CD4-positive, alpha-beta memory T cell (primary cell): Measurements from ENCODE around the gene FBN2. TPM values are rescaled to one million over a fixed set of nuclear protein-coding genes. Genes with fewer than 3 reads are reported as not detected.

Experiments
- CTCF ChIA-PET: fragments of 350-600 bp; sonication (Branson Sonifier 250); formaldehyde crosslinking; loops from one replicate; lab custom pipeline; 2021; ENCODE audit warnings: inconsistent platforms; ENCODE audit not compliant: partially characterized antibody; lab: Charles Lee
- POLR2A ChIA-PET: fragments of 350-600 bp; sonication (Branson Sonifier 250); formaldehyde crosslinking; loops from one replicate; lab custom pipeline; 2021; ENCODE audit not compliant: partially characterized antibody; lab: Charles Lee
- DNase-seq, 5 donors: peaks; one replicate each; pipeline versions ENCODE4 v3.0.0 to v3.0.0-alpha.2; 2020 to 2022; ENCODE audit warnings: mixed read lengths in 1 of 5
- H3K27ac ChIP-seq: one replicate; pipeline ENCODE4 v1.7.0; 2013; ENCODE audit warnings: low read depth, low read length
- H3K27me3 ChIP-seq: 2 replicates; pipeline ENCODE4 v1.7.0; 2013; ENCODE audit warnings: mild to moderate bottlenecking, low read length, moderate library complexity; ENCODE audit not compliant: insufficient read depth
- H3K36me3 ChIP-seq: 2 replicates; pipeline ENCODE4 v1.7.0; 2013; ENCODE audit warnings: mild to moderate bottlenecking, low read length, moderate library complexity; ENCODE audit not compliant: insufficient read depth
- H3K4me1 ChIP-seq: 2 replicates; pipeline ENCODE4 v1.7.0; 2013; ENCODE audit warnings: mild to moderate bottlenecking, low read length, moderate library complexity; ENCODE audit not compliant: insufficient read depth
- H3K4me3 ChIP-seq, 2 donors: one replicate each; pipeline ENCODE4 v1.7.0; 2013; ENCODE audit warnings: low read length in 2 of 2, mild to moderate bottlenecking in 1 of 2
- H3K9me3 ChIP-seq, 2 donors: one replicate each; pipeline ENCODE4 v1.7.0; 2013; ENCODE audit warnings: low read length in 2 of 2, control low read depth in 1 of 2; ENCODE audit not compliant: control insufficient read depth in 1 of 2
- H3K27ac Mint-ChIP-seq, 7 donors: one replicate each; pipeline ENCODE4 v1.8.0; 2020 to 2021; ENCODE audit warnings: mixed read lengths in 7 of 7, mild to moderate bottlenecking in 6 of 7, inconsistent platforms in 3 of 7, moderate library complexity in 3 of 7
- H3K27me3 Mint-ChIP-seq, 2 donors: one replicate each; pipeline ENCODE4 v1.8.0; 2020 to 2021; ENCODE audit warnings: mixed read lengths in 2 of 2
- H3K36me3 Mint-ChIP-seq, 2 donors: one replicate each; pipeline ENCODE4 v1.8.0; 2020 to 2021; ENCODE audit warnings: mixed read lengths in 2 of 2, inconsistent platforms in 1 of 2, mild to moderate bottlenecking in 1 of 2
- H3K4me1 Mint-ChIP-seq, 4 donors: one replicate each; pipeline ENCODE4 v1.8.0; 2020 to 2021; ENCODE audit warnings: mixed read lengths in 4 of 4, mild to moderate bottlenecking in 1 of 4
- H3K4me3 Mint-ChIP-seq, 8 donors: one replicate each; pipeline ENCODE4 v1.8.0; 2020 to 2021; ENCODE audit warnings: mixed read lengths in 8 of 8, mild to moderate bottlenecking in 7 of 8, moderate library complexity in 6 of 8, inconsistent platforms in 3 of 8
- H3K9me3 Mint-ChIP-seq, 8 donors: one replicate each; pipeline ENCODE4 v1.8.0; 2020 to 2021; ENCODE audit warnings: mixed read lengths in 8 of 8, mild to moderate bottlenecking in 5 of 8, inconsistent platforms in 3 of 8, moderate library complexity in 1 of 8
- intact Hi-C: fragments of 100-400 bp; cut with micrococcal nuclease; formaldehyde crosslinking; loops from one replicate; pipeline ENCODE4 v1.15.1; 2023
- polyA plus RNA-seq, 2 donors: library from polyadenylated mRNA; unstranded; fragments of 300-500 nt; fragmentation: Illumina TruSeq; gene quantifications; one replicate each; pipeline ENCODE4 v1.2.3, GENCODE V29; 2021
- total RNA-seq, 2 experiments: library from RNA; stranded (reverse); gene quantifications; one replicate each; pipeline ENCODE4 v1.2.3, GENCODE V29; 2021

The FBN2 gene
- total and polyA plus RNA-seq, 4 experiments from 2014 or later, result 0.15 to 0.30 TPM; not detected in 2

DNA sequence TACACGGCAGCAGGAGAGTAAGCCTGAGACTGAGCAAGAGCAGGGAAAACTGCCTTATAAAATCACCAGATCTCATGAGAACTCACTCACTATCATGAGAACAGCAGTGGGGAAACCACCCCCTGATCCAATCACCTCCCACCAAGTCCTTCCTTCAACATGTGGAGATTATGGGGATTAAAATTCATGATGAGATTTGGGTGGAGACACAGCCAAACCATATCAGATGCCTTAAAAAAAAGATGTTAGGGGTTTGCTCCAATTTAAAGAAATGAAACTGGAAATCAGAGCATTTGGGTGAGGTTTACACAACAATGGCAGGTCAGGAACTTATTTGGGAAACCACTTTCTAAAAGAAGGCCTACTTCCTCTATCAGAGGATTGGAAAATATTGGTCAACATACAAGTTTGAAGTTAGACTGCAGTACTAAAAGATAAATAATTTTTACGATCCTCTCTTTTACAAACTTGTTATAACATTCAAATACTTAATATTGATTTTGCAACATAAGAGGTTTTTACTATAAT is 105.1 kb downstream of the FBN2 start:
- H3K27ac ChIP-seq, result no peak overlapping the region
- H3K27me3 Mint-ChIP-seq, result no peaks in the 10 kb centered on the region
- no peaks in the 10 kb centered on the region for H3K36me3 ChIP-seq
- no peak overlapping the region for H3K4me3 Mint-ChIP-seq
- POLR2A ChIA-PET, result no interaction called here
- no peak overlapping the region for H3K27ac Mint-ChIP-seq
- H3K4me1 ChIP-seq, result no peaks in the 10 kb centered on the region
- H3K9me3 Mint-ChIP-seq, result no peaks in the 10 kb centered on the region
- H3K36me3 Mint-ChIP-seq, result no peaks in the 10 kb centered on the region
- H3K9me3 ChIP-seq, result no peaks in the 10 kb centered on the region
- H3K27me3 ChIP-seq, result no peaks in the 10 kb centered on the region
- H3K4me3 ChIP-seq, result no peak overlapping the region
- intact Hi-C loops, result no loop called here
- DNase-seq, result no peak
- CTCF ChIA-PET, result no interaction called here
- no peaks in the 10 kb centered on the region for H3K4me1 Mint-ChIP-seq

DNA sequence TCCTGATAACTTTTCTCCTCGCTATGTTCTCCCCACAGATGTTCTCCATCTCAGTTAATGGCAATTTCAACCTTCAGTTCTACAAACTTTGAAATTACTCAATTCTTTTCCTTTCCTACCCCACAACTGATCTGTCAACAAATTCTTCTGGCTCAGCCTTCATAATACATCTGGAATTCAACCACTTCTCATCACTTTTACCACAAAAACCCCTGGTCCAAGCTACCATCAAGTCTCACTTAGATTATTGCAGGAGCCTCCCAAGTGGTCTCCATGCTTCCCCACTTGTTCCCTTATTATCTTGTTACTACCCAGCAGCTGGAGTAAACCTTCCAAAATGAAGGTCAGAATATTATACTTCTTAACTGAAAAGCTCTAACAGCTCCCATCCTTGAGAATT is 110.1 kb downstream of the FBN2 start:
- no peak overlapping the region for H3K4me3 ChIP-seq
- POLR2A ChIA-PET, result no interaction called here
- H3K27me3 Mint-ChIP-seq, result no peaks in the 10 kb centered on the region
- no peak overlapping the region for H3K27ac ChIP-seq
- H3K36me3 Mint-ChIP-seq, result no peaks in the 10 kb centered on the region
- H3K4me1 ChIP-seq, result no peaks in the 10 kb centered on the region
- no peaks in the 10 kb centered on the region for H3K4me1 Mint-ChIP-seq
- intact Hi-C loops, result no loop called here
- no peaks in the 10 kb centered on the region for H3K27me3 ChIP-seq
- DNase-seq, result no peak
- H3K9me3 Mint-ChIP-seq, result peaks cover 0 to 2% (median 0%) of the 10 kb centered on the region in 8 donors
- no peak overlapping the region for H3K4me3 Mint-ChIP-seq
- CTCF ChIA-PET, result no interaction called here
- H3K9me3 ChIP-seq, result no peaks in the 10 kb centered on the region
- H3K27ac Mint-ChIP-seq, result no peak overlapping the region
- no peaks in the 10 kb centered on the region for H3K36me3 ChIP-seq

DNA sequence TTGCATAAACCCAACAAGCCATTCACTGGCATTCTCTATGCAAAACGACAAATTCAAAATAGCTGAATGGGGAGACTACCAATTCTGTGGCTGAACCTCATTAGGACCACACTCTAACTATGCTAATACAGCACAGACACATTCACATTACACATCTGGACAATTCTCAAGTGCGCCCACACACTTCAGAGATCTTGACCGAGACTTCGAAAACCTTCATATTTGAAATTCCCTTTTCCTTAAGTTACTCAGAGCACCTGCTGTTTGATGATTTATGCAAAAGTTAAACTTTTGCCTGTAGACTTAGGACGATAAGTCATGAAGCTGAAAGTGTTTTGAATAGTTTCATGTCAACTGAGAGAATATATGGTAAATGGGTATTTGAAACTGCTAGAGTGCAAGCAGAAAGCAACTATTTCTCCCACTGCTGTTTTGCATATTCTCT is 111.9 kb downstream of the FBN2 start:
- Mint-ChIP-seq H3K9me3 (peaks cover 0 to 2% (median 0%) of the 10 kb centered on the region in 8 donors), H3K4me1 (no peaks in the 10 kb centered on the region), H3K27ac (no peak overlapping the region), H3K4me3 (no peak overlapping the region), H3K36me3 (no peaks in the 10 kb centered on the region), H3K27me3 (no peaks in the 10 kb centered on the region)
- intact Hi-C loops, result no loop called here
- ChIA-PET CTCF (no interaction called here), POLR2A (no interaction called here)
- no peak for DNase-seq
- no peak overlapping the region for H3K4me3 ChIP-seq
- no peak overlapping the region for H3K27ac ChIP-seq
- H3K27me3 ChIP-seq, result no peaks in the 10 kb centered on the region
- H3K9me3 ChIP-seq, result no peaks in the 10 kb centered on the region
- no peaks in the 10 kb centered on the region for H3K36me3 ChIP-seq
- H3K4me1 ChIP-seq, result no peaks in the 10 kb centered on the region

DNA sequence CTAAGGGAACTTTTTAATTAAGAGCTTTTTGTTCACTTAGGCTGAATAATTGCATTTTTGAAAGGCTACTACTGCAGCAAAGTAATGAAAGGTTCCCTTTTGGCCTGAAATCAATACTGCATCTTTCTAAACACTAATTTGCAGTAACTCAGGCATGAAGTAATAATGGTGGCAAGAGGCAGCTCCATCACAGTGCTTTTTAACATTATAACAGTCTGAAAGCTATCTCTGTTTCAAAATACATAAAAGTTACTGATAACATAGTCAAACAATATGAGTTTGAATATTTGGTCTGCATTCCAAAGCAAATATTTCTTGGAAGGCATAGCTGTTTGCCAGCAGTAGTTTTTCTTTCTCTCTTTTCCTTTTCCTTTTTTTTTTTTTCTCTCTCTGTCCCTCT is 113.4 kb downstream of the FBN2 start:
- H3K4me1 ChIP-seq, result no peaks in the 10 kb centered on the region
- H3K27me3 ChIP-seq, result no peaks in the 10 kb centered on the region
- Mint-ChIP-seq H3K4me1 (no peaks in the 10 kb centered on the region), H3K27me3 (no peaks in the 10 kb centered on the region), H3K9me3 (peaks cover 0 to 2% (median 0%) of the 10 kb centered on the region in 8 donors), H3K27ac (no peak overlapping the region), H3K36me3 (no peaks in the 10 kb centered on the region), H3K4me3 (no peak overlapping the region)
- no peak for DNase-seq
- no peaks in the 10 kb centered on the region for H3K36me3 ChIP-seq
- intact Hi-C loops, result no loop called here
- H3K27ac ChIP-seq, result no peak overlapping the region
- no peak overlapping the region for H3K4me3 ChIP-seq
- no peaks in the 10 kb centered on the region for H3K9me3 ChIP-seq
- CTCF ChIA-PET, result no interaction called here
- POLR2A ChIA-PET, result no interaction called here

DNA sequence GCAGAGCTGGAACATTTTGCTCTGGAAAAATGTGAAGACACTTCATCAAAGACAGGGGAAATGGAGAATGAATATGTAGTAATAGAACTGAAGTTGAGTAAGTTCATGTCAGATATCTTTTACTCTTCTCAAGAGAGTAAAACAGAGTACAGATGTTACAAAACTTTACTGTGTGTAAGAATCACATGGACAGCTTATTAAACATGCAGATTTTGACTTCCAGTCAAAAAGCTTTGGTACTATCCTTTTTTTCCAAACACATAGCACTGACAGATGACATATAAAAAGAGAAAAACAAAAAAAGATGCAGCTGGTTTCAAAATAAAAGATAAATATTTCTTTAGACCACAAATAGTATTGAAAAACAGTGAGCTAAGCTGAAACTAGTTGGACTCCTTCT is 115.4 kb downstream of the FBN2 start:
- no peaks in the 10 kb centered on the region for H3K4me1 ChIP-seq
- Mint-ChIP-seq H3K27ac (no peak overlapping the region), H3K27me3 (no peaks in the 10 kb centered on the region), H3K4me3 (no peak overlapping the region), H3K4me1 (no peaks in the 10 kb centered on the region), H3K9me3 (peaks cover 0 to 4% (median 2%) of the 10 kb centered on the region in 8 donors), H3K36me3 (no peaks in the 10 kb centered on the region)
- intact Hi-C loops, result no loop called here
- CTCF ChIA-PET, result no interaction called here
- H3K36me3 ChIP-seq, result no peaks in the 10 kb centered on the region
- H3K27ac ChIP-seq, result no peak overlapping the region
- DNase-seq, result no peak
- POLR2A ChIA-PET, result no interaction called here
- no peaks in the 10 kb centered on the region for H3K9me3 ChIP-seq
- H3K27me3 ChIP-seq, result no peaks in the 10 kb centered on the region
- no peak overlapping the region for H3K4me3 ChIP-seq

DNA sequence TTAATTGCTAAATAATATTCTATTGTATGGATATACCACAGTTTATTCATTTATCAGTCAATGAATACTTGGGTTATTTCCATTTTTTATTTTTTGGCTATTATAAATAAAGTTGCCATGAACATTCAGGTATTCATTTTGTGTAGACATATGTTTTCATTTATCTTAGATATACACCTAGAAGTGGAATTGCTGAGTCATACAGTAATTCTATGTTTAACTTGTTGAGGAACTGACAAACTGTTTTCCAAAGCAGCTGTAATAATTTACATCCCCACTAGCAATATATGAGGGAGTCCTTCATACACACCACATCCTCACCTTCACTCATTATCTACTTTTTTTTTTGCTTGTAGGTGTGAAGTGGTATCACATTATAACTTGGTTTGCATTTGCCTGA is 123.6 kb downstream of the FBN2 start:
- ChIA-PET POLR2A (no interaction called here), CTCF (no interaction called here)
- Histone ChIP-seq H3K36me3 (no peaks in the 10 kb centered on the region), H3K4me3 (no peak overlapping the region), H3K27me3 (no peaks in the 10 kb centered on the region), H3K4me1 (no peaks in the 10 kb centered on the region), H3K9me3 (no peaks in the 10 kb centered on the region), H3K27ac (no peak overlapping the region)
- no peaks in the 10 kb centered on the region for H3K4me1 Mint-ChIP-seq
- no peak overlapping the region for H3K27ac Mint-ChIP-seq
- DNase-seq, result no peak
- H3K9me3 Mint-ChIP-seq, result peaks cover 0 to 21% (median 6%) of the 10 kb centered on the region in 8 donors
- H3K36me3 Mint-ChIP-seq, result no peaks in the 10 kb centered on the region
- intact Hi-C loops, result no loop called here
- H3K4me3 Mint-ChIP-seq, result no peak overlapping the region
- no peaks in the 10 kb centered on the region for H3K27me3 Mint-ChIP-seq

DNA sequence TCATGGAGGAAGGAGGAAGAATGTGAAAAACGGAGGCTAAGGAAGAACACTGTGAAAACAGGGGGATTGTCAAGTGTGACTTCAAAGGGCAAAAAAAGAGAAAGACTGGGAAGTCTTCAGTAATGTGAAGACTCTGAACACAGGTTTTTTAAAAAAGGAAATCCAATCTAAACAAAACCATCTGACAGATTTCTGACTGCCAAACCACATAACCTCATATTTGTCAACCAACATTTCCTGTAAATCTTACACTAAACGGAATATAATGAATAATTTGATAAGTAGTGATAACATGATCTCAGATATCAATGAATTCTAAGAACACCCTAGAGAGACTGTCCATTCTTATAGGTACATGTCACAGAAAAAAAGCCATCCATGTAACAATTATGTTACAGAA is 124.7 kb downstream of the FBN2 start:
- peaks cover 0 to 21% (median 5%) of the 10 kb centered on the region in 8 donors for H3K9me3 Mint-ChIP-seq
- H3K4me1 Mint-ChIP-seq, result no peaks in the 10 kb centered on the region
- no peak overlapping the region for H3K27ac Mint-ChIP-seq
- ChIA-PET CTCF (no interaction called here), POLR2A (no interaction called here)
- Histone ChIP-seq H3K27ac (no peak overlapping the region), H3K9me3 (no peaks in the 10 kb centered on the region), H3K4me3 (no peak overlapping the region), H3K27me3 (no peaks in the 10 kb centered on the region), H3K36me3 (no peaks in the 10 kb centered on the region), H3K4me1 (no peaks in the 10 kb centered on the region)
- no peak overlapping the region for H3K4me3 Mint-ChIP-seq
- H3K27me3 Mint-ChIP-seq, result no peaks in the 10 kb centered on the region
- intact Hi-C loops, result no loop called here
- no peak for DNase-seq
- H3K36me3 Mint-ChIP-seq, result no peaks in the 10 kb centered on the region
